Measurements from ENCODE around the gene THAP6. TPM values are rescaled to one million over a fixed set of nuclear protein-coding genes. Genes with fewer than 3 reads are reported as not detected.

The THAP6 gene, protein sequence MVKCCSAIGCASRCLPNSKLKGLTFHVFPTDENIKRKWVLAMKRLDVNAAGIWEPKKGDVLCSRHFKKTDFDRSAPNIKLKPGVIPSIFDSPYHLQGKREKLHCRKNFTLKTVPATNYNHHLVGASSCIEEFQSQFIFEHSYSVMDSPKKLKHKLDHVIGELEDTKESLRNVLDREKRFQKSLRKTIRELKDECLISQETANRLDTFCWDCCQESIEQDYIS
- 10 to 100 TPM; 16.6 to 19.1 TPM for total RNA-seq

DNA sequence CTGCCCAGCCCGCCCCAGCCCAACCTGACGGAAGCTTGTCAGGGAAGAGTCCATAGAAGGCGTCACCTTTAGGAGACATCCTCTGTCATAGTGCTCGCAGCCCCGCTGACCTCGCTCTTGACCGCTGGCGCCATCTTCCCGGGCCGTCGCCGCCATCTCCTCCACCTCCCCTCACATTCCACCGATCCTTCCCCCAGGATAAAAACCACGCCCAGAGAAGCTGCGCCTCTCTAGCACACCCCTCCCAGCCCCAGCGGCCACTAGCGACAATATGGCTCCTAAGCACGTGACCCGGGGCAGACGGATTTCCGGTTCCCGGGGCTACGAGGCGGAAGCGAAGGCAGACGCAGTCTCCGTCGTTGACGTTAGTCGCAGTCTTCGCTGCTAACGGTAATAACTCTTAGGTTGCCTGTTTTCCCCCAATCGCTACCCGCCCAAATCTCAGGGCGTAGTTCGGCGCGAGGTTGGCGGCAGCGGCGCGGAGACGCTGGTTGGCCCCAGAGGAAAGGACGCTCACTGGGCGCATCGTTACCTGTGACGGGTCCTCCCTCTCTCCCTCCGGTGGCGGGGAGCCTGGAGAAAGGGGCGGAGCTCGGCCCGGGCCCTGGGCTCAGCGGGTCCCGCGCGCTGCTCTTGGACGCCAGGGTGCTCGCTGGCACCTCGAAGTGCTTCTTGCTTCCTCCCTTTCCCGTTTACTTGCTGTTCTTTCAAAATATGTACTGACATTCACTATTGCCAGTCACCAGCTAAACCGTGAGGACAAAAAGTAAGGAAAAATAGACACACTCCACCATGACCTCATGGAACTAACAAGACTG lies at the start of gene THAP6, which contains the start of gene RCHY1:
Gene THAP6, plus strand, starts transcription at position 343 of the 818 bp plus-strand sequence. CDS start 980 bp downstream, outside the sequence.
Gene RCHY1, minus strand, starts transcription at position 273 of the 818 bp plus-strand sequence. Its CDS starts 117 bp downstream, at position 156.
- Mint-ChIP-seq H3K27ac (peak within 1 kb of the TSS; percentile 94), H3K36me3 (ENCODE audit: low read depth) (peaks cover 36% of the 10 kb centered on the region), H3K4me3 (no peak within 1 kb of the TSS), H3K9me3 (no peaks in the 10 kb centered on the region), H3K27me3 (no peaks in the 10 kb centered on the region), H3K4me1 (ENCODE audit: low read depth) (peaks cover 50% of the 10 kb centered on the region)
- CTCF ChIA-PET: interaction anchor here (1.2 to 3.0 kb wide), 3 partner anchors 9 to 210 kb away, joined by 6 to 12 read pairs (median 11); partner anchors contain the start of gene USO1
- TF ChIP-seq, protein P1, sequence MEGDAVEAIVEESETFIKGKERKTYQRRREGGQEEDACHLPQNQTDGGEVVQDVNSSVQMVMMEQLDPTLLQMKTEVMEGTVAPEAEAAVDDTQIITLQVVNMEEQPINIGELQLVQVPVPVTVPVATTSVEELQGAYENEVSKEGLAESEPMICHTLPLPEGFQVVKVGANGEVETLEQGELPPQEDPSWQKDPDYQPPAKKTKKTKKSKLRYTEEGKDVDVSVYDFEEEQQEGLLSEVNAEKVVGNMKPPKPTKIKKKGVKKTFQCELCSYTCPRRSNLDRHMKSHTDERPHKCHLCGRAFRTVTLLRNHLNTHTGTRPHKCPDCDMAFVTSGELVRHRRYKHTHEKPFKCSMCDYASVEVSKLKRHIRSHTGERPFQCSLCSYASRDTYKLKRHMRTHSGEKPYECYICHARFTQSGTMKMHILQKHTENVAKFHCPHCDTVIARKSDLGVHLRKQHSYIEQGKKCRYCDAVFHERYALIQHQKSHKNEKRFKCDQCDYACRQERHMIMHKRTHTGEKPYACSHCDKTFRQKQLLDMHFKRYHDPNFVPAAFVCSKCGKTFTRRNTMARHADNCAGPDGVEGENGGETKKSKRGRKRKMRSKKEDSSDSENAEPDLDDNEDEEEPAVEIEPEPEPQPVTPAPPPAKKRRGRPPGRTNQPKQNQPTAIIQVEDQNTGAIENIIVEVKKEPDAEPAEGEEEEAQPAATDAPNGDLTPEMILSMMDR (IDR thresholded peaks at IDR 0.05): no peak
- POLR2A ChIA-PET: interaction anchor here (0.7 to 1.5 kb wide), 7 partner anchors 12 to 209 kb away, joined by 3 to 7 read pairs (median 3); partner anchors contain the start of gene USO1
- ATAC-seq: peak; percentile 91
- peak; percentile 94 for DNase-seq
- intact Hi-C loops (cut with micrococcal nuclease): loop anchor here (1.0 kb wide), 1 partner anchor 159 kb away; the partner anchor contains the start of gene G3BP2

DNA sequence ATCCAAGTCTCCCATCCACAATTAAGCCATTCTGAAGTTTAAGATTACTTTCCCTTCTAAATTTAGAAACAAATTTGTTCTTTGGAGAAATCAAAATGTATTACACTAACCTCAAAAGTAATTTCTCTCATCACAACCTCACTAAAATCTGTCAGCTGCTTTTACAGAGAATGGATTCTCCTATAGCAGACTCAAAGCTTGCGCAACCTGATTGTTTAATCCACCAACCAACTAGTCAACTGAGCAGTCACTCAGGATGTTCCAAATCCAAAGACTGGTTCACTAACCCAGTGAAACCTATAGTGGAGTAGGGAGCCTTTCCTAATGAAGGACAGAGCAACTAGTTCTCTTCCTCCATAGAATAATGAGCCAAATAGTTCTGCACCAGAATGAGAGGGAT lies 44.4 kb upstream of the THAP6 start:
- Mint-ChIP-seq H3K4me1 (ENCODE audit: low read depth) (no peaks in the 10 kb centered on the region), H3K27me3 (no peaks in the 10 kb centered on the region), H3K9me3 (no peaks in the 10 kb centered on the region), H3K27ac (no peak overlapping the region), H3K4me3 (no peak overlapping the region), H3K36me3 (ENCODE audit: low read depth) (peaks cover 12% of the 10 kb centered on the region)
- intact Hi-C loops (cut with micrococcal nuclease): no loop called here
- POLR2A ChIA-PET: interaction anchor here (1.0 kb wide), 1 partner anchor 13 kb away, joined by 3 read pairs; no protein-coding TSS in a partner anchor
- CTCF ChIA-PET: no interaction called here
- TF ChIP-seq, protein P1 (IDR thresholded peaks at IDR 0.05): no peak
- no peak for DNase-seq
- ATAC-seq: no peak

DNA sequence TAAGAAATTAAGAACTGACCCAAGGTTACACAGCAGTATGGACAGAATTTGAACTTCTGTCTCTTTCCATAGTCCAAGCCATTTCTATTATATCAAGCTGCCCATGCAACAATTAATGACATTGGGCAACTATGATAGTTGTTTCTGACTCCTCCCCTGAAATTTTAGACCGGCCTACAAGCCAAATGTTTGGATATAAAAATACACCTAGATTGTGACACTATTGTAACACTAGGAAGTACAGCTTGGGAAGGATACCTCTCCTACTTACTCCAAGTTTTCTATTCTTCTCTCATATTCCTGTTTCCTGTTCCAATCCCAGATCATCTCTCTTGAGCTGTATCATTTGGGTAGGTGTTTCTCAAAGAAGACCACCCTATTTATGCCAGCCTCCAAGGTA lies 43.5 kb upstream of the THAP6 start:
- TF ChIP-seq, protein P1 (IDR thresholded peaks at IDR 0.05): no peak
- ChIA-PET POLR2A (no interaction called here), CTCF (no interaction called here)
- H3K4me1 Mint-ChIP-seq (ENCODE audit: low read depth): no peaks in the 10 kb centered on the region
- intact Hi-C loops (cut with micrococcal nuclease): no loop called here
- no peak overlapping the region for H3K27ac Mint-ChIP-seq
- no peaks in the 10 kb centered on the region for H3K27me3 Mint-ChIP-seq
- peaks cover 19% of the 10 kb centered on the region for H3K36me3 Mint-ChIP-seq (ENCODE audit: low read depth)
- H3K9me3 Mint-ChIP-seq: no peaks in the 10 kb centered on the region
- H3K4me3 Mint-ChIP-seq: no peak overlapping the region
- no peak for DNase-seq
- no peak for ATAC-seq

DNA sequence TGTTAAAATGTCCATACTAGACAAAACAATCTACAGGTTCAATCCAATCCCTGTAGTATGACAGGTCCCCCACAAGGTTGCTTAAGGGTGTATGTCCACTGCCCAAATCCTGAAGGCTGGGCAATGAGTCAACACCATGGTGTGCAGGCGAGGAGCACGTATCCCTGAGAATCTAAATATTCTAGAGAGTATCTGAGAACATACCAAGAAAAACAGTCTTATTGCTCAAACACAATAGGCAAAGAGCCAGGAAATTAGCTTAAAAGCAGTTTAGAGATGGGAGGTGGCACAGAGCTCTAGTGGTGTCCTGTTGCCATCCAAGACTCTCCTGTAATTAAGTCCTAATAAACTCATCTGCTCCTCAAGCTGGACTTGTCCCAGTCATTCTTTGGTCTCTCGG lies 37.1 kb upstream of the THAP6 start:
- Mint-ChIP-seq H3K4me1 (ENCODE audit: low read depth) (peaks cover 5% of the 10 kb centered on the region), H3K4me3 (no peak overlapping the region), H3K9me3 (peaks cover 9% of the 10 kb centered on the region), H3K27me3 (no peaks in the 10 kb centered on the region), H3K36me3 (ENCODE audit: low read depth) (peaks cover 71% of the 10 kb centered on the region), H3K27ac (no peak overlapping the region)
- ATAC-seq (no peak), DNase-seq (no peak)
- intact Hi-C loops (cut with micrococcal nuclease): no loop called here
- CTCF ChIA-PET: no interaction called here
- TF ChIP-seq, protein P1 (IDR thresholded peaks at IDR 0.05): no peak
- POLR2A ChIA-PET: no interaction called here
